Activated T-helper 1 cell treated with Interleukin-2 at 50 U/mL for 16 hours (primary cell): ENCODE data around the gene SCN4B.

ENCODE experiments used
- DNase-seq: peaks from one replicate; pipeline ENCODE4 v3.0.0-alpha.2; 2020; ENCODE audit warnings: low read depth

The SCN4B gene

DNA sequence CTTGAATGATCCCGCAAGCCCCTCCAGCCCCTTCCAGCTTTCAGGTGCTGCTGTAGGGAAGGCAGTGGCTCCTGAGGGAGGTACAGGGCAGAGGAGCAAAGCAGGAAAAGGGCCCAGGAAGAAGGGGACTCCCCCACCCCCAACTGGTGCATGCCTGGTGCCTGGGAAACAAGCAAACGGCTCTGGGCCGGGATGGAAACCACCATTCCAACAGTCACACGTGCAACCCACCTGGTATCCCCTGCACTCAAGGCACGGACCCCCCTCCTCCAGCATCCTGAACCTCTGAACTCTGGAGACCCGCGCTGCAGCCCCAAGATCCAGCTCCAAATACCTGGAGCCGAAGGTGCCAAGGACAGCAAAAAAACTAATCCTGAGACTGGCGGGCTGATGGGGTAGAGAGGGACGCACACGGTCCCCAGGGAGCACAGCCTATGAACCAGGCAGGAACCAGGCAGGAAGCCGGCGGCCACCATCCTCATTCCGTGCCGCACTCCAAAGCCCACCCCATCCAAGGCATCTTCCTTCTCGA lies 537 bp downstream of the SCN4B start:
- DNase-seq, result no peak

DNA sequence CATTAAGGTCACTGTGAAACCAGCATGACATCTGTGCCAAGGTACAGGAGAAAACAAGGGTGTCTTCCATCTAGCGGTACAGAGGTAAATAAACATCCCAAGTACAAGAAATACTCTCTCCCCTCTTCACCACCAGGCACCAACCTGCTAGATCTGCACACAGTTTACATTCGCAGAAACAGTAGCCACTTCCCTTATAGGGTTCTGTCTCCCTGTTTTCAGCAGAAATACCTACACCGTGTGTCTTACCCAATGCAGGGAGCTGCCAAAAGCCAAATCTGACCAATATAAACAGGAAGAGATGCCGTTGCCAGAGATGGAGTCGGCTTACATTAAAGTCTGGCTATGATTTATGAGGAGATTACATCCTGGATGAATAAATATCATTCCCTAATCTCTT lies 1.2 kb downstream of the SCN4B start:
- DNase-seq, result no peak

DNA sequence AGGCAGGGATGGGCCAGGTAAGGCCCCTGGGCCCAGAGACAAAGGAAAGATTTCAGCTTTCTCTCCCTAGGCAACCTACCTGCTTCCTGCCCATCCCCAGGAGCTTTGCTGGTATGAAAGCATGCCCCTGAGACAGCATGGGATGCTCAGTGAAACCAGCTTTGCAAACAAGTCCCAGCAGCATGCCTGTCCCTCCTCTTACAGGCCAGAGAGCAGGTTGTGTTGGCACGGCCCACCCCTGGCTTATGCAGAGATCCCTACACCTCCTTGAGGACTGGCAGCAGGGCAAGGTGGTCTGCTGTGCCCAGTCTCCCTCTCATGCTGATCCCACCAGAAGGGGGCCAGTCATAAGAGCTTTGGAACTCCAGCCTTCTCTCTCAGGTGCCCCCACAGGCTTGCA lies 3.1 kb downstream of the SCN4B start:
- DNase-seq, result no peak

DNA sequence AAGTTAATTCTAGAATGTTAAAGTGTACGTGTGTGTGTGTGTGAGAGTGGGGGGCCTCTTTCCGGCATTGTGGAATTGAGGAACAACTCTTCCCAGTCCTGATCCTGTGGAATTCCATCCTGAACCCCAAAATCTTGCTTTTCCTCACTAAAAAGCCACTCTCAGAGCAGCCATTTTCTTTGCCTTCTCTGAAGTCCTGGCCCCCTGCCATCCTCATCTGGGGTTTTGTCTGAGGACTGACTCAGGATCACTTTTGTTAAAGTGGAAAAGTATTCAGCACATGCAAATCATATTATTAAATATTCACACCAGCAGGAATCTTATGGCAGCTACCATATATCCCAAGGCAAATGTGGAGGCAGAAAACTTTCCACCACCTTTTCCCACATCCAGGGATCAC lies 3.8 kb downstream of the SCN4B start:
- no peak for DNase-seq

DNA sequence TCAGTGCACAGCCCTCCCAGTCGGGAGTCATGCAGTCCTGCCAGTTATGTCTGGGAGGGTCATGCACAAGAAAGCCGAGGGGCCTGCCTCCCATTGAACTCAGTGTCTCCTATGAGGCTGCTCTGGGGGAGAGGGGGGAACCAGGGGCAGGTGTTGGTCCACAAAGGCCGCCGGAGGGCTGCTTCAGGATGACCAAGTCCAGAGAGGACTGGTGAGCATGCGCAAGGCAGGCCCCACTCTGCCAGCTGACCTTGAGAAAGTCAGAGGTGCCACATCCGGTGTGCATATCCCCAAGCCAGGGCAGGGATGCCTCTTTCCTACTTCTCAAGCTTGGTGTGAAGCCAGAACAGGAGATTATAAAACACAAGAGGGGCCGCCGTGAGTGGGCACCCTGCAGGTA lies 4.4 kb downstream of the SCN4B start:
- no peak for DNase-seq

DNA sequence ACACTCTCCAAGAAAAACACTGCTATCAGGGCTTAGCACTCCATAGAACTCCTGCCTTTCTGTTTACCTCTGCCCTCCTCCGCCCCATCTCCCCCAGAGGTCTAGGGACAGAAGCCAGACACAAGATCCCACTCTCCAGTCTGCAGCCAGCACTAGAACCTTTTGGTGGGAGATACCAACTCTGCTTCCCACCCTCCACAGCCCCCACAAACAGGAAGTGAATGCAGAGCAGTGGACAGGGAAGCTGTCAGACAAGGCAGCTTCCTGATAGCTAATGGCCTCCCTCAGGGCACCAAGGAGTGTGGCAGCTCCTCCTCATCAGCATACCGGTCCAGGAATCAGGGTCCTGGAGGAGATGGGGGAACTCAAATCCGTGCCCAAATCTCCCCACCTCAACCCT lies 5.1 kb downstream of the SCN4B start:
- DNase-seq, result no peak

DNA sequence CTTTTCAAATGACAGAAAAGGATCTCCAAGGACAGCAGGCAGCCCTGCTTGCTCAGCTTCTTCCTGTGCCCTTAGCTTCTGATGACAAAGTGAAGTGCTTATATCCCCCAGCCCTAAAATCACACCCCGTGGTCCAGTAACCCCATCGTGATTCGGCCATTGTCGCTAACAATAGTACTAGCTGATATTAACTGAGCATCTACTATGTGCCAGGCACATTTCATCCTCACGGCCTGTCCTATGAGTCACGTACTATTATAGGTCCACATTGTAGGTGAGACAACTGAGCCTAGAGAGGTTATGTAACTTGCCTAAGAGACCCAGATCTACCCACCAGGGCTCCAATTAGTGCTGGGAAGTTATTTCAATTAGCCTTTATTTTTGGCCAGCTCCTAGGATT lies 6.1 kb downstream of the SCN4B start:
- DNase-seq, result no peak

DNA sequence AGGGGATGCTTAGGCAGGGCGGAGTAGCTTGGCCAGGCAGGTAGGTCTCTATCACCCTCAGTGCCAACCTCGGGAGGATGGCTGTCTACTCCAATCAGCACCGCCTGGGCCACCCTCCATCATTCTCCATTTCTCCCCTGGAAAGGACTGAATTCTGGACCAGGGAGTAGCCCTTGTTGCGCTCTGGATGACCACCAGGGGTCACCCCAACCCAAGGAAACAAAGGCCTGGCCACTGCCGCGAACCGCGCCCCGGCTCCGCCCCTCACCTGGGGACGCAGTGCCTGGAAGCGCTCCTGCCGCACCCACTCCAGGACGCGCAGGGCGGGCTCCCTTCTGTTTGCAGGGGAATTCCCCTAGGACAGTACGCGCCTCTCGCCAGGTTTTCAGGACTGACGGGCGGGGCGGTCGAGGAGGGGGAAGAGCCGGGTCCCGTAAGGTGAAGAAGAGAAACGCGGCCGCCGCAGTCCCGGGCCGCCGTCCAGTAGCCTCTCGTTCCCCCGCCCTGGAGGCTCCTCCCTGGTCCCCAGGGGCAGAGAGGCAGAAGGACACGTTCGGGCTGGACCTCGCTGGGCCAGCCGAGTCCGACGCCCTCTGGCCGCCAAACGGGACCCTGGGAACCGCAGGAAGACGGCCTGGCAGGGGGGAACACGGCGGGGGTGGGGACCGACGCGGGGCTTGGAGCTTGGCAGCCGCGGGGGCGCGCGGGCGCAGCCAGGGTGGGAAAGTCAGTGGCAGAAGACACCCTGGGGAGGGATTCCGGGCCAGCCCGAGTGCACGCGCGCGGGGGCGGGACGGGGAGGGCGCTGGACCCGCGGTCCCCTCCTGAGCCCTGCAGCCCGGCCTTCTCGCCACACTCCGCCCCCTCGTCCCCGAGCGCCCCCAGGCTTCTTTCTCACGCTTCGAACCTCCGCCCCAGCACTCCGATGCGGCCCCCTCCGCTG lies 7.1 kb downstream of the SCN4B start:
- peak; percentile 77 for DNase-seq

DNA sequence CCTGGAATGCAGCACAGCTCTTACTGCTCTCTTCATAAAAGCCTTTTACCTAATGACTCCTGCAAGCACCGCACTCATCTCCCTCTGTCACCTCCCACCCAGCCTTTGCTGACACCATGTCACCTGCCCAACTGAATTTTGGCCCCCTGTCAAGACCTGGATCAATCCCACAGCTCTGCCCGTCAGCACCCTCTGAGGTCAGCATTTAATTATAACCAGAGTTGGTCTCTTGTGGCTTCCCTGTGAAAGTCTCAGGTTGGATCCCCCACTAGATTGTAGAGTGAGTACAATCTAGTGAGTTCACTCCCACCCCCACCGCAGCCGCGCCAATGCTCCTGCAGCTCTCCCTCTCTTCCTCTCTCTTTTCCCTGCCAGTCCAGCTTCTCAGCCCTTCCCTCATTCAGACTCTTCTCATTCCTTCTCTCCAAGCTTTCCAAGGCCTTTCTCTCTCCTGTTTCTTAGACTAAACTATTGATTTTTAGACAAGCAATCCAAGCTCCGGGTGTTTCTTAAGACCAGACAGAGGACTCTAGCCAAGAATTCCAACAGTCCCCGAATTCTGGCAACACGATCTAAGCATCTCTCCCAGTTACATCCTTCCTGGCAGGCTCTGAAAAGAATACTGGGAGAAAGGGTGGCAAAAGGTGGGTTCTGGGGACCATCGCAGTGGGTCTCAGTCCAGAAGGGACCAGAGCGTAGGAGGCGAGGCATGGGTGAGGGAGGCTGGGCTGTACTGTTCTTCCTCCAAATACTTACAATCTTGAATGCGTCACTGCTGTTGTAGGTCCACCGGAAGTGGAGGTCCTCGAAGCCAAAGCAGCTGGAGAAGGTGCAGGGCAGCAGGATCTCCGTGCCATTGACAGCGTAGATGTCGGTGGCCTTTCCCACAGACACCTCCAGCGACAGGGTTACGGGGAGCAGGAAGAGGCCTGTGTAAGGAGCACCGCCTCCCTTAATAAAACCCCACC lies 8.0 kb downstream of the SCN4B start:
- no peak for DNase-seq

DNA sequence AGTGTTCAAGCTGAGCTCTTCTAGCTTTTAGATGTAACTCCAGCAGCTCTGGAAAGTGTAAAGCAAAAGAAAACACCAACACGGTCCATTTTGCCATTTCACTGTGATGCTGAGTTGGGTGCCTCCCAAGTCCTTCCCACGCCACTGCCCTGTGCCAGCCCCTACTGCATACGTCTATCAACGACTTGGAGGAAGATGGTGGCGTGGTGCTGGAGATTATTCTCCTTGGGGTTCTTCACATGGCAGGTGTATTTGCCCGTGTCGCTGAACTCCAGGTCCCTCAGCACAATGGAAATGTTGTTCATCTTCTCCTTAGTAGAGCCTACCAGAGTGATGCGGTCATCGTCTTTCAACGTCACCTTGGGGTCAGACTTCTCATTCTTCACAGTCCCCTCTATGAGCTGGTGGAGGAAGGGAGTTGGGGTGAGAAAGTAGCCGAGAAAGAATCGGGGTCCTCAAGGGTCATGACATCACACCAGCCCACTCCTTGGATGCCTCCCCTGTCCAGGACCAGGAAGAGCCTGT lies 8.9 kb downstream of the SCN4B start:
- DNase-seq, result no peak

DNA sequence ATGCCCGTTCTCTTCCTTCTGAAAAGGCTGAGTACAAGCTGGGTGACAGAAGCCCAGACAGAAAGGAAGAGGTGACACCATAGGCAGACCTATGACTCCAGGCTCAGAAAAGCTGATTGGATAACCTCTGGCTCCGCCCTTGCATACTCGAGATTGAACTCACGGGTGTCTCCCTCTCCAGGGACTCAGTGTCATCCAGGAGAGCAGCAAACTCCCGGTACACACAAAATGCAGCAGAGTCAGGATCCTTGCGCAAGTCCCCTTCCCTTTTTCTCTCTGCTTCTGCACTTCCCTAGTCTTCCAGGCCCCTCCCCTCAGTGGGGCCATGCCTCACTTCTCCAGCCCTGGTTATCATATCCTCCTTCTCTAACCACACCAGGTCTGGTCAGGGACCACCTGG lies 9.8 kb downstream of the SCN4B start:
- DNase-seq, result no peak

DNA sequence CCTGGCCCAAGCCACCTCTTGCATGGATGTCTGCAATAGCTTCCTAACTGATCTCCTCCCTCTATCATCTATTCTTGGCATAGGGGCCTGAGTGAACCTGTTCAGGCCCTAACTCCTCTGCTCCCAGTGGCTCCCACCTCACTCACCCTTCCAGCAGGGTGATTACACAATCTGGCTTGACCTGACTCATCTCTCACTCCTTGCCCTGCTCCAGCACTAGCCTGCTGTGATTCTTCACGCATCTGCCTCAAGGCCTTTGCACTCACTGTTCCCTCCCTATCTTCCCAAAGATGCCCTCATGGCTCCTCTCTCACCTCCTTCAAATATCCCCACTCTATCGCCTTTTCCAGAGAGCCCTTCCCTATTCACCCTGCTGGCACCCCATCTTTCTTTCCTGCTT lies 10.5 kb downstream of the SCN4B start:
- no peak for DNase-seq

DNA sequence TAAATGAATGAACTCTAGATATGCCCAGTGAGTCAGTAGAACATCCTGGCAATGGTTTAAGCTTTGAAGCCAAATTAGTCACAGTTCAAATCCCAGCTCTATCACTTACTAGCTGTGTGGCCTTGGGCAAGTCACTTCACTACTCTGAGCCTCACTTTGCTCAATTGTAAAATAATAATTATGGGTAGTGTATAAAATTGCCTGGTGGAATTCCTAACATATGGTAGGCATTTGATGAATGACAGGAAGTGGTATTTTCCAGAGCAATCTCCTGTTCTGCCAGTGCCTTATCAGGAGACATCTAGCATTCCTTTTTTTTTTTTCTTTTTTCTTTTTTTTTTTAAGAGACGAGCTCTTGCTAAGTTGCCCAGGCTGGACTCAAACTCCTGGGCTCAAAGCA lies 13.0 kb downstream of the SCN4B start:
- no peak for DNase-seq

DNA sequence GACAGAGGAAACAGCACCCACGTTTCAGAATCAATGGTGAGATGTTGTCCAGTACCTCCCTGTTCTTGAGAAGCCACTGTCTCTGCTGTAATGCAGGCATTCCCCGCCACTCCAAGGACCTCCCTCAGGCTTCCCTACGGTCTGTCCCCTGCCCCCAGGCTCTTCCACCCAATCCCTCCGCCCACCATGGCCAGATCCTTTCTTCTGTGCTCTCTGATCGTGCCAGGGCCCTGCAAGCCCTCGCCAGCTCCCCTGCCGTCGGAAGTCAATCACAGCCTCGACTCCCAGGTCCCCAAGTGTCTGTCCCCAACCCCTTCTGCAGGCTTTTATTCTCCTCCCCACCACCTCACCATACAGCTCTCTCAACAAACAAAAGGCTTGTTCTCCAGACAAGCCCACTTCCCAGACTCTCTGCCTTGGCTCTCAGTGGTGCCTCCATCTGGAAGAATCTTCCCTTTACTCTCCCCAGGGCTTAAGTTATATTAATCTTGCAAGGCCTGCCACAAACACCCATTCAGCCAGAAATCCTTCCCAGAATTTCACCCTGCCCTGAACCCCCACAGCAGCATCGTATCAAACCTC lies 13.7 kb downstream of the SCN4B start:
- no peak for DNase-seq

DNA sequence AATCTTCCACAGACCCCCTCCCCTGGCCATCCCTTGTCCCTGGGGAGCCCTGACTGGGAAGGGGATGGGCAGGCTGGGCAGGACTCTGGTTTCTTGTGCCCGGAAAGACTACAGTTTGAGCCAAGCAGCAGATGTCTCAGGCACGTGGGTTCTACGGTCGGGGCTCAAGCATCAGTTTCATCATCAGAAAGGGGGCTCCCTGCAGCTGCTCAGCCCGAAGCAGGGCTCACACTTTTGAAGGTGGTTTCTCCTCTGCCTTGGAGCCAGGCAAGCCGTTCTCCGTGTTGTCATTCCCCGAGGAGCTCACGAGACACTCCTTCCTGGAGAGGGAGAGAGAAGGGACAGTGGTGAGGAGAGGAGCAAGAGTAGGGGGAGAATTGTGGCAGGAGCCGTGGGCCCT lies 15.8 kb downstream of the SCN4B start:
- no peak for DNase-seq

DNA sequence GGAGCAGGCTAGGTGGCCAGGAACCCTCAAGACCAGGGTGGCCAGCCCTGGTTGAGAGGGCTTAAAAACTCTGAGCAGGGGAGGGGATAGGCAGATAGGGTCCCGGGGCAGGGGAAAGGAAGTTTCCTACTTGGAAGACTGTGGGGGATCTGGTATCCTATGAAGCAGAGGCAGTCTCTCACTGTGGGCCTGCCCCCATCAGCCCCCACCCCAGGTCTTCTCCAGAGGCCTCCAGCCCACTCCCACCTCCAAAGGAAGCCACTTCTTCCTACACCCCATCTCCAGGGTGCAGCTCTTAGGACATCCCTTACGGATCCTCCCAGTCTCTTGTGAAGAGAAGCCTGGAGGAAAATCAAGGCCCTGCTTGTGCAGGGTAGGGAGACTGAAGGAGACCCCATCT lies 16.3 kb downstream of the SCN4B start:
- no peak for DNase-seq

DNA sequence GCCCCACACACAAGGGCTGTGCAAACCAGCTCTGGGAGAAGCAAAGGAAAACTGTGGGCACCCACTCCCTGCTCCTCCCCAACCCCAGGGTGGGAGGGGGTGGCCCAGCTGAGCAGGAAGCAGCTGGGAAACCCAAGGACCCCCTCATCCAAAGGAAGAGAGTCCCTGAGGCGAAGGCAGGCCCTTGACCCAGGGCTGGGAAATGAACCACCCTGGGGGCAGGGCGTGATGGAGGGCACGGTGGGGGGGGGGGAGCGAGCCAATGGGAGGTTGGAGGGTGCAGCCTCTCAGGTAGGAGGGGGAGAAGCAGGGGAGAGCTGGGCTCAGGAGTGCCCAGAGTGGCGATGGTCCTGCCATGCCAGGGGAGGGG lies 16.8 kb downstream of the SCN4B start:
- no peak for DNase-seq

DNA sequence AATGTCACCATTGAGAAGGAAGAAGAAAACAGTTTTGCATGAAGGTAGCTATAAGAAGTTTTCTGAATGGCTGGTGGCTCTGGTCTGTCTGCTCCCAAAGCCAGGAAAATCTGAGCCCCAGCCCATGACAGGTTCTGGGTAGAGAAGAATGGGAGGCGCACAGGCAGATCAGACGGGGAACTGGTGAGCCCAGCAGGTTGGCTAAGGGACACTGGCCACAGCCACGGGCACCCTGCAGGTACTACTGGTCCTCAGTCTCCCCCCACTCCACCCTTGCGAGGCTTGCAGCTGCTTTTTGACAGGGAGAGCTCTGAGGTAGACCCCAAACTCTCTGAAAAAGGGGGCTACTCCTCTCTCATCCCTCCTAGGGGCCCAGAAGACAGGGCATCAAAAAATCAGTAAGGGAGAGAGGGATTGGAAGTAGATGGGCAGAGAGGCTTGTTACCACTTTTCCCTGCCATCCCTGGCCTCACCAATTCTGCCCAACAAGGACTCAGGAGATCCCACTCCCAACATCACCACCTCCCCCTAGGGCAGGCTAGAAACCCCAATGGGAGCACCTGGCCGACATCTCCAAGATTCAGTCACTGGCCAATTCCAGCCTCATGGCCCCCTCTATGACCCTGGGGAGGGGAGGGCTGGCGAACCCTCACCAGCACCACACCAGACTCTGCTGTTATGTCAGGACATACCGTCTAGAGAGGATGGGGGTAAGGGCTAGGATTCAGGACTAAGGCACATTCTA lies 17.4 kb downstream of the SCN4B start:
- no peak for DNase-seq

DNA sequence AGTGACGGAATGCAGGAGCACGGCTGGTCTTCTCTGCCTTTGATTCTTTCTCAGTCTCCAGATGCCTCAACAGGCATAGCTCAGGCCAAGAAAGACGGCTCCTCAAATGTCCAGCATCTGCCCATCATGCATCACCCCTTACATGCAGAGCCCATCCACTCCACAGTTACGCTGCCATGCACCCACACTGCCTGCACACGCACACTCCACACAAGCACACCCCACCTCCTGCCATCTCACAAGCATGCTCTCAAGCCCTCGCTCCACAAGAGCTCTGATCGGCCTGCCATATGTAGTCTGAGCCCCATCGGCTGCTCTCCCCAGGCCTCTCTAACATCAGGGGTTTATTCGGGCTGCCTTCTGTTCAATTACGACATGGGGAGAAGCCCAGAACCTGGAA lies 18.8 kb downstream of the SCN4B start:
- DNase-seq, result no peak

DNA sequence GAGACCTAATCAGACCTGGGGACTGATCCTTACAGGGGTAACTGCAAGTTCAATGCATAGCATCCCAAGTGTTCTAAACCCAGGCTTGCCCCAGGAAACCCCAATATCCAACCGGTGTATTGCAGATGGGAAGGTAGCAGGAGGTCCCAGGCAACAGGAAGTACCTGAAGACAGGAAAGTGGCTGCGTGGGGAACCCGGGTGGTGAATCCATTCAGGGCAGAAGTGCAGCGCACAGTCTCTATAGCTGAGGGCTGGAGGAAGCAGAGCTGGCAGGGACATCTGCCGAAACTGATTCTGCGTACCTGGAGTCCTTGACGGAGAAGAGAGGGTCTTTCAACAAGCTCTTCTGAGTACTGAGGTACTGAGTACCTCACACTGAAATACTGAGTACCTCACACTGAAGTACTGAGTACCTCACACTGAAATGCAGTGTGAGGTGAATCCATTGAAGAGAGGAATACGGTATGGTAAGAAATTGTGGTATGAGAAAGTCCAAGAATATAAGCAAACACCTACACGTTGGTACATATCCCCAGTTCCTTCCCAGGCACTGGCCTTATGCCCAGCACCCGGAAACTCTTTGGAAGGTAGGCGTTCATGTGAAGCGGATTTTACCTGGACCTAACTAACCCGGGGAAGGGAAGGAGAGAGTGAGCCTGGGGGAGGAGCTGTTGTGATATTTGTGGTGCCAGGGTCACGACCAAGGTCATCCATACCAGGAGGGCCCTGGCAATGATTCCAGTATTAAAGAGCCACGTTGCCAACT lies 20.1 kb downstream of the SCN4B start:
- no peak for DNase-seq
